ENCODE data around the gene CTNNA2.

DNA sequence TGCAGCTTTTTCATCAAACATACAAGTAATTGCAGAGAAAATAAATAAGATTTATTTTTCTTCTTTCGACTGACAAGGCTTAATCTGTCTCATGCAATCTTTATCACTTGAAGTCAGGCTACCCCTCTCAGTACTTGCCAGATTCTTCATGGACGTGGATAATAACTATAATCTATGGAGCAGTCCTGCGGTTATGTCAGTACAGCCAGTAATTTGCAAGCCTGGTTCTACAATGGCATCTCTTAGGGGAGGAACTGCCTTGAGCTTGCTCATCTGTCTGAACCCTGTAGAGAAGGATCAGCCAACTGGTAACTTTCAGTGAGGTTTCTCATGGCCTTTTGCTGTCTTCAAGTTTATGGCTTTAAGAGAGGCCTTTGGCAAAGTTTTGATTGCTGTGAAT, 827.2 kb downstream of the CTNNA2 start:
- no peak for TF ChIP-seq SMC3 (IDR thresholded peaks at IDR 0.05)
- TF ChIP-seq CBX2 (IDR thresholded peaks at IDR 0.05; ENCODE audit: borderline replicate concordance, low read depth), result no peak
- no peak for TF ChIP-seq CTCF (IDR thresholded peaks at IDR 0.05)
- TF ChIP-seq, protein P1, sequence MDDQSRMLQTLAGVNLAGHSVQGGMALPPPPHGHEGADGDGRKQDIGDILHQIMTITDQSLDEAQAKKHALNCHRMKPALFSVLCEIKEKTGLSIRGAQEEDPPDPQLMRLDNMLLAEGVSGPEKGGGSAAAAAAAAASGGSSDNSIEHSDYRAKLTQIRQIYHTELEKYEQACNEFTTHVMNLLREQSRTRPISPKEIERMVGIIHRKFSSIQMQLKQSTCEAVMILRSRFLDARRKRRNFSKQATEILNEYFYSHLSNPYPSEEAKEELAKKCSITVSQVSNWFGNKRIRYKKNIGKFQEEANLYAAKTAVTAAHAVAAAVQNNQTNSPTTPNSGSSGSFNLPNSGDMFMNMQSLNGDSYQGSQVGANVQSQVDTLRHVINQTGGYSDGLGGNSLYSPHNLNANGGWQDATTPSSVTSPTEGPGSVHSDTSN (IDR thresholded peaks at IDR 0.05), result no peak
- TF ChIP-seq POLR2A (IDR thresholded peaks at IDR 0.05; ENCODE audit: low read length), result no peak

Data from A549 (cell line).